Measurements from ENCODE around the gene PLBD2. TPM values are rescaled to one million over a fixed set of nuclear protein-coding genes. Genes with fewer than 3 reads are reported as not detected.

PLBD2 gene
- total RNA-seq, 1 experiment from 2014 or later = 18.8 TPM

DNA sequence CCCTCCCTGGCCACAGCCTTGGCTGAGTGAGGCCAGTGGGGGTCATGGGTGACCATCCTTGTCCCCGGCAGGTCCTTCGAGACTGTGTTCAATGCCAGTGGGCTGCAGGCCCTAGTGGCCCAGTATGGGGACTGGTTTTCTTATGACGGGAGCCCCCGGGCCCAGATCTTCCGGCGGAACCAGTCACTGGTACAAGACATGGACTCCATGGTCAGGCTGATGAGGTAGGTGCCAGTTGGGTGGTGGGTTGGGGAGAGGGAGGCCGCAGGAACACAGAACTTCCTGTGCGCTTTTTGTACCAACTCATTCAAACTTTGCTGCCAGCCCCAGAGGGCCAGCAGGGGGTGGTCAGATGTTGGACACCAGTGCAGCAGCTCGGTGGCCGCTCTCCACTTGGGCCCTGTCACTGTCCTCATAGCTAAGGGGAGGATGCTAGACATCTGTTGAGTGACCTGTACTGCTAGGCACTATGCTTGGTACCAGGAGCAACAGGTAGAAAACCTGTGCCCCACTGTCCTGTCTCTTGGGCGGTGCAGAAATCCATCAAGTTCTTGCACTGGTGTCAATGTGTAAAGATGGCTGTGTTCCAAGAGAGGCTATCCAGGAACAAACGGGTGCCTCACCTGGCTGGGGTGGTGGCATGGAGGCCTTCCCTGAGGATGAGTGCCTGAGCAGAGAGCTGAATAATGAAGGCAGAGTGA lies 28.6 kb downstream of the PLBD2 start:
- no peaks in the 10 kb centered on the region for H4K20me1 ChIP-seq (ENCODE audit: low read length)
- H3K27ac ChIP-seq (ENCODE audit: low read length) = no peak overlapping the region
- H3K79me2 ChIP-seq (ENCODE audit: low read length) = no peaks in the 10 kb centered on the region
- TF ChIP-seq, protein P1, sequence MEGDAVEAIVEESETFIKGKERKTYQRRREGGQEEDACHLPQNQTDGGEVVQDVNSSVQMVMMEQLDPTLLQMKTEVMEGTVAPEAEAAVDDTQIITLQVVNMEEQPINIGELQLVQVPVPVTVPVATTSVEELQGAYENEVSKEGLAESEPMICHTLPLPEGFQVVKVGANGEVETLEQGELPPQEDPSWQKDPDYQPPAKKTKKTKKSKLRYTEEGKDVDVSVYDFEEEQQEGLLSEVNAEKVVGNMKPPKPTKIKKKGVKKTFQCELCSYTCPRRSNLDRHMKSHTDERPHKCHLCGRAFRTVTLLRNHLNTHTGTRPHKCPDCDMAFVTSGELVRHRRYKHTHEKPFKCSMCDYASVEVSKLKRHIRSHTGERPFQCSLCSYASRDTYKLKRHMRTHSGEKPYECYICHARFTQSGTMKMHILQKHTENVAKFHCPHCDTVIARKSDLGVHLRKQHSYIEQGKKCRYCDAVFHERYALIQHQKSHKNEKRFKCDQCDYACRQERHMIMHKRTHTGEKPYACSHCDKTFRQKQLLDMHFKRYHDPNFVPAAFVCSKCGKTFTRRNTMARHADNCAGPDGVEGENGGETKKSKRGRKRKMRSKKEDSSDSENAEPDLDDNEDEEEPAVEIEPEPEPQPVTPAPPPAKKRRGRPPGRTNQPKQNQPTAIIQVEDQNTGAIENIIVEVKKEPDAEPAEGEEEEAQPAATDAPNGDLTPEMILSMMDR (conservative IDR thresholded peaks at IDR 0.05; ENCODE audit: low read depth, low read length) = no peak
- no peak for TF ChIP-seq EZH2phosphoT487 (IDR thresholded peaks at IDR 0.05; ENCODE audit: borderline replicate concordance, low read length)
- no peak for TF ChIP-seq EZH2 (IDR thresholded peaks at IDR 0.05; ENCODE audit: low read length, unreplicated experiment)
- no peak overlapping the region for H3K9ac ChIP-seq (ENCODE audit: low read length)
- ChIA-PET POLR2A (ENCODE audit: unreplicated experiment) (no interaction called here), CTCF (no interaction called here)
- DNase-seq = no peak
- BruUV-seq (replicated peaks) = no TSS peak
- intact Hi-C loops (cut with micrococcal nuclease) = no loop called here
- H3K4me2 ChIP-seq (ENCODE audit: low read length) = no peak overlapping the region
- no peaks in the 10 kb centered on the region for H3K9me2 ChIP-seq (replicated peaks; ENCODE audit: low read length)
- no peaks in the 10 kb centered on the region for H3K27me3 ChIP-seq (ENCODE audit: low read length)
- H3F3A ChIP-seq (ENCODE audit: low read length, unreplicated experiment) = no peaks in the 10 kb centered on the region
- no peaks in the 10 kb centered on the region for H3K4me1 ChIP-seq (ENCODE audit: insufficient read depth, low read length)
- no peak for ATAC-seq
- H3K9me3 ChIP-seq (ENCODE audit: low read length) = no peaks in the 10 kb centered on the region
- peaks cover 29% of the 10 kb centered on the region for H3K36me3 ChIP-seq (ENCODE audit: low read depth, low read length)
- no peak overlapping the region for H2AFZ ChIP-seq (ENCODE audit: low read length)
- no peak overlapping the region for H3K4me3 ChIP-seq (ENCODE audit: low read length)

DNA sequence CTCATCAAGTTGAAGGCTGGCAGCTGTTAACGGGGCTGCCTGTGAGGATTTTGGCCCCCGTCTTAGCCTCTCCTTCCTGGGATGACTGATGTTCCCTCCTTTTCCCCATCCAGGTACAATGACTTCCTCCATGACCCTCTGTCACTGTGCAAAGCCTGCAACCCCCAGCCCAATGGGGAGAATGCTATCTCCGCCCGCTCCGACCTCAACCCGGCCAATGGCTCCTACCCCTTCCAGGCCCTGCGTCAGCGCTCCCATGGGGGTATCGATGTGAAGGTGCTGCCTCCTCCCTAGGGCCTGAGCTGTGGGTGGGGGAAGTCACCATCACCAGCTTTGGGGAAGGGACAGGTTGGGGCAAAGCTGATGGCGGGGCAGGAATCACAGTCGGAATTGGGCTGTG lies 29.2 kb downstream of the PLBD2 start:
- ChIA-PET POLR2A (ENCODE audit: unreplicated experiment) (no interaction called here), CTCF (no interaction called here)
- no peak overlapping the region for H3K9ac ChIP-seq (ENCODE audit: low read length)
- H3K9me3 ChIP-seq (ENCODE audit: low read length) = no peaks in the 10 kb centered on the region
- H4K20me1 ChIP-seq (ENCODE audit: low read length) = no peaks in the 10 kb centered on the region
- H3K27me3 ChIP-seq (ENCODE audit: low read length) = no peaks in the 10 kb centered on the region
- no peak for TF ChIP-seq EZH2phosphoT487 (IDR thresholded peaks at IDR 0.05; ENCODE audit: borderline replicate concordance, low read length)
- TF ChIP-seq, protein P1 (conservative IDR thresholded peaks at IDR 0.05; ENCODE audit: low read depth, low read length) = no peak
- no peak for TF ChIP-seq EZH2 (IDR thresholded peaks at IDR 0.05; ENCODE audit: low read length, unreplicated experiment)
- H3K27ac ChIP-seq (ENCODE audit: low read length) = no peak overlapping the region
- H3K4me2 ChIP-seq (ENCODE audit: low read length) = no peak overlapping the region
- no peak overlapping the region for H2AFZ ChIP-seq (ENCODE audit: low read length)
- H3F3A ChIP-seq (ENCODE audit: low read length, unreplicated experiment) = no peaks in the 10 kb centered on the region
- H3K79me2 ChIP-seq (ENCODE audit: low read length) = no peaks in the 10 kb centered on the region
- BruUV-seq (replicated peaks) = no TSS peak
- DNase-seq = no peak
- H3K9me2 ChIP-seq (replicated peaks; ENCODE audit: low read length) = no peaks in the 10 kb centered on the region
- no peaks in the 10 kb centered on the region for H3K4me1 ChIP-seq (ENCODE audit: insufficient read depth, low read length)
- peaks cover 29% of the 10 kb centered on the region for H3K36me3 ChIP-seq (ENCODE audit: low read depth, low read length)
- intact Hi-C loops (cut with micrococcal nuclease) = no loop called here
- no peak overlapping the region for H3K4me3 ChIP-seq (ENCODE audit: low read length)
- no peak for ATAC-seq

DNA sequence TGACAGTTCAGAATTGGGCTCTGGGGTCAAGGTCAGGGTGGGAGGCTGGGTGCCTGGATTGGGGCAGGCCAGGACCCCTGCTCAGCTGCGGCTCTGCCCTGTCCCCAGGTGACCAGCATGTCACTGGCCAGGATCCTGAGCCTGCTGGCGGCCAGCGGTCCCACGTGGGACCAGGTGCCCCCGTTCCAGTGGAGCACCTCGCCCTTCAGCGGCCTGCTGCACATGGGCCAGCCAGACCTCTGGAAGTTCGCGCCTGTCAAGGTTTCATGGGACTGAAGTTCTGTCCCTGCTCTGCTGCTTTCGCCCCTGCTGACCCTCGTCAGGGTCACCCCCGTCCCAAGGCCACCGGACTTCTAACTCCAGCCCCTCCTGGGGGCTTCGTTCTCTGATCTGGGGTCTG lies 30.0 kb downstream of the PLBD2 start:
- Histone ChIP-seq H3K27me3 (ENCODE audit: low read length) (no peaks in the 10 kb centered on the region), H3K9me3 (ENCODE audit: low read length) (no peaks in the 10 kb centered on the region), H3K4me1 (ENCODE audit: insufficient read depth, low read length) (no peaks in the 10 kb centered on the region), H4K20me1 (ENCODE audit: low read length) (no peaks in the 10 kb centered on the region), H3F3A (ENCODE audit: low read length, unreplicated experiment) (no peaks in the 10 kb centered on the region), H3K9me2 (replicated peaks; ENCODE audit: low read length) (no peaks in the 10 kb centered on the region), H3K4me3 (ENCODE audit: low read length) (no peak overlapping the region), H3K4me2 (ENCODE audit: low read length) (no peak overlapping the region), H2AFZ (ENCODE audit: low read length) (no peak overlapping the region), H3K27ac (ENCODE audit: low read length) (no peak overlapping the region), H3K79me2 (ENCODE audit: low read length) (no peaks in the 10 kb centered on the region), H3K36me3 (ENCODE audit: low read depth, low read length) (peaks cover 29% of the 10 kb centered on the region), H3K9ac (ENCODE audit: low read length) (no peak overlapping the region)
- BruUV-seq (replicated peaks) = no TSS peak
- ATAC-seq (no peak), DNase-seq (no peak)
- TF ChIP-seq EZH2 (IDR thresholded peaks at IDR 0.05; ENCODE audit: low read length, unreplicated experiment) (no peak), EZH2phosphoT487 (IDR thresholded peaks at IDR 0.05; ENCODE audit: borderline replicate concordance, low read length) (no peak)
- TF ChIP-seq, protein P1 (conservative IDR thresholded peaks at IDR 0.05; ENCODE audit: low read depth, low read length) = no peak
- intact Hi-C loops (cut with micrococcal nuclease) = no loop called here
- ChIA-PET POLR2A (ENCODE audit: unreplicated experiment) (no interaction called here), CTCF (no interaction called here)
